HG02763 (cell line): Measurements from ENCODE around the gene DHDDS.
A peak's percentile ranks its signal among the peaks of the same experiment; 100 is the strongest.
"Not testable (repeated sequence)": the region's sequence is repeated elsewhere in the genome, so short reads cannot be mapped to it uniquely, and the experiment has no call there.

ENCODE experiments used
- ATAC-seq: cut with Tn5 transposase; IDR thresholded peaks from one replicate; pipeline ENCODE4 v1.9.1; 2021; ENCODE audit warnings: mild to moderate bottlenecking, moderate library complexity; ENCODE audit not compliant: unreplicated experiment

The DHDDS gene

GRCh38 chr1:26431979-26432695, at the start of gene DHDDS:
Gene DHDDS, plus strand, starts transcription at chr1:26432321. Its CDS starts 625 bp downstream, at chr1:26432946.
- peak; percentile 95 for ATAC-seq

GRCh38 chr1:26384076-26384475, 48.0 kb upstream of the DHDDS start:
- no peak for ATAC-seq

GRCh38 chr1:26385063-26385462, 47.1 kb upstream of the DHDDS start:
- not testable (repeated sequence) for ATAC-seq

GRCh38 chr1:26387447-26387846, 44.7 kb upstream of the DHDDS start:
- ATAC-seq: no peak

- ATAC-seq: no peak
Observed at GRCh38 chr1:26388791-26389445, 43.2 kb upstream of the DHDDS start.

- ATAC-seq: no peak
Observed at GRCh38 chr1:26389604-26390247, 42.4 kb upstream of the DHDDS start.

GRCh38 chr1:26391450-26391849, 40.7 kb upstream of the DHDDS start:
- no peak for ATAC-seq

GRCh38 chr1:26395754-26396153, 36.4 kb upstream of the DHDDS start:
- ATAC-seq: no peak

GRCh38 chr1:26399034-26399433, 33.1 kb upstream of the DHDDS start:
- no peak for ATAC-seq

GRCh38 chr1:26401891-26402290, 30.2 kb upstream of the DHDDS start:
- no peak for ATAC-seq

- ATAC-seq: no peak
Observed at GRCh38 chr1:26403656-26404055, 28.5 kb upstream of the DHDDS start.

- ATAC-seq: no peak
Observed at GRCh38 chr1:26404641-26405040, 27.5 kb upstream of the DHDDS start.

- ATAC-seq: no peak
Observed at GRCh38 chr1:26405281-26405915, 26.7 kb upstream of the DHDDS start.

GRCh38 chr1:26408604-26409003, 23.5 kb upstream of the DHDDS start:
- ATAC-seq: no peak

GRCh38 chr1:26409191-26409807, 22.8 kb upstream of the DHDDS start:
- ATAC-seq: no peak

- ATAC-seq: no peak
Observed at GRCh38 chr1:26410706-26411623, 21.2 kb upstream of the DHDDS start, which contains the start of gene LIN28A. Gene LIN28A, plus strand, starts transcription at chr1:26410817. Its CDS starts 75 bp downstream, at chr1:26410892.

- no peak for ATAC-seq
Observed at GRCh38 chr1:26411624-26412074, 20.5 kb upstream of the DHDDS start.

- ATAC-seq: no peak
Observed at GRCh38 chr1:26412180-26412840, 19.8 kb upstream of the DHDDS start.

- ATAC-seq: no peak
Observed at GRCh38 chr1:26413031-26413430, 19.1 kb upstream of the DHDDS start.
